Mesenteric fat pad (tissue), 1 donor: ENCODE results near the gene S100A2. TPM values are rescaled to one million over a fixed set of nuclear protein-coding genes. Genes with fewer than 3 reads are reported as not detected.

ENCODE experiments used
- total RNA-seq: library from RNA; stranded (reverse); fragmentation: NEBNext Ultra II Directional; extraction: Animal tissue kit (Norgen Biotek cat#: 25700); gene quantifications from one replicate; pipeline ENCODE4 v1.2.1, GENCODE V29; 2021
- donor health status: DM: yes; HTN: yes; CAD: no.

S100A2 gene
- total RNA-seq, 1 donor from 2014 or later = 0.58 TPM

Other genes starting within 250 kb of the S100A2 start
- gene PGLYRP4, start 217.0 kb downstream of the S100A2 start, total RNA-seq = not detected
- gene S100A9, start 208.0 kb downstream of the S100A2 start, total RNA-seq = 892 TPM
- gene S100A12, start 190.2 kb downstream of the S100A2 start, total RNA-seq = 77.2 TPM
- 674 TPM for gene S100A8, start 174.8 kb downstream of the S100A2 start, total RNA-seq
- gene S100A7A, start 149.3 kb downstream of the S100A2 start, total RNA-seq = not detected
- not detected for gene S100A7, start 105.2 kb downstream of the S100A2 start, total RNA-seq
- 1,184 TPM for gene S100A6, start 29.9 kb downstream of the S100A2 start, total RNA-seq
- not detected for gene S100A5, start 24.9 kb downstream of the S100A2 start, total RNA-seq
- gene S100A4, start 20.0 kb downstream of the S100A2 start, total RNA-seq = 512 TPM
- gene S100A3, start 16.6 kb downstream of the S100A2 start, total RNA-seq = 2.2 TPM
- gene S100A16, start 47.3 kb upstream of the S100A2 start, total RNA-seq = 107 TPM
- gene S100A14, start 50.5 kb upstream of the S100A2 start, total RNA-seq = 0.35 TPM
- 146 TPM for gene S100A13, start 61.7 kb upstream of the S100A2 start, total RNA-seq
- gene S100A1, start 62.6 kb upstream of the S100A2 start, total RNA-seq = 12.6 TPM
- 55.5 TPM for gene CHTOP, start 68.2 kb upstream of the S100A2 start, total RNA-seq
- gene SNAPIN, start 92.9 kb upstream of the S100A2 start, total RNA-seq = 44.5 TPM
- 116 TPM for gene ILF2, start 105.1 kb upstream of the S100A2 start, total RNA-seq
- 156 TPM for gene NPR1, start 112.8 kb upstream of the S100A2 start, total RNA-seq
- gene INTS3, start 162.2 kb upstream of the S100A2 start, total RNA-seq = 36.7 TPM
- 87.4 TPM for gene SLC27A3, start 209.6 kb upstream of the S100A2 start, total RNA-seq